Gastroesophageal sphincter (tissue), 4 donors: ENCODE results near the gene ZNF644. TPM values are rescaled to one million over a fixed set of nuclear protein-coding genes. Genes with fewer than 3 reads are reported as not detected.

Experiments used
- ATAC-seq: fragments of 150-250 bp; one replicate; pipeline ENCODE4 v1.9.1; 2016; ENCODE audit warnings: mild to moderate bottlenecking, moderate library complexity
- H3K27ac ChIP-seq, 4 donors: fragments of 200-600 bp; sonication (generic) in 3 of 4; 1 replicate in 3 of 4; 2 replicates in 1 of 4; pipeline ENCODE4 v1.5.1; 2016 to 2019
- H3K27me3 ChIP-seq: fragments of 200-600 bp; sonication (generic); one replicate; pipeline ENCODE4 v1.5.1; 2019
- H3K36me3 ChIP-seq, 2 donors: fragments of 200-600 bp; sonication (generic); one replicate each; pipeline ENCODE4 v1.5.1; 2019; ENCODE audit warnings: control low read depth in 1 of 2
- H3K4me1 ChIP-seq, 3 donors: fragments of 200-600 bp; sonication (generic); 1 replicate in 2 of 3; 2 replicates in 1 of 3; pipeline ENCODE4 v1.5.1; 2016 to 2019; ENCODE audit warnings: control low read depth in 2 of 3
- H3K4me3 ChIP-seq, 2 donors: fragments of 200-600 bp; sonication (generic); one replicate each; pipeline ENCODE4 v1.5.1; 2019; ENCODE audit warnings: mild to moderate bottlenecking in 1 of 2, moderate library complexity in 1 of 2
- H3K9me3 ChIP-seq, 3 donors: fragments of 200-600 bp; sonication (generic); one replicate each; pipeline ENCODE4 v1.5.1; 2017 to 2019; ENCODE audit warnings: control low read depth in 2 of 3
- EP300 ChIP-seq: sonication (generic); formaldehyde crosslinking; IDR thresholded peaks from one replicate; pipeline ENCODE4 v1.6.1; 2017; ENCODE audit warnings: antibody characterized with exemption, mild to moderate bottlenecking
- POLR2A ChIP-seq, 2 donors: fragments of 450-650 bp; IDR thresholded peaks; one replicate each; pipeline ENCODE4 v1.6.1; 2017; ENCODE audit warnings: antibody characterized with exemption in 2 of 2, mild to moderate bottlenecking in 2 of 2, moderate library complexity in 1 of 2
- POLR2AphosphoS5 ChIP-seq: sonication (generic); formaldehyde crosslinking; IDR thresholded peaks from one replicate; pipeline ENCODE4 v1.6.1; 2017; ENCODE audit warnings: antibody characterized with exemption
- WGBS, 2 donors: methylation state at CpG; one replicate each; pipeline ENCODE4 v1.1.5; 2018; ENCODE audit warnings: low coverage in 1 of 2; 5-methylcytosine and 5-hydroxymethylcytosine counted together
- total RNA-seq, 4 donors: library from RNA; depleted of rRNA; stranded (reverse); fragments of >200 nt; gene quantifications; one replicate each; pipeline ENCODE4 v1.1.0, GENCODE V29; 2016
- TF ChIP-seq, protein P1 (sequence below), 4 experiments: fragments of 200-600 bp in 2 of 4; fragments of 450-650 bp in 2 of 4; sonication (generic) in 1 of 4; IDR thresholded peaks; one replicate each; pipeline ENCODE4 v1.5.1; 2017 to 2019; ENCODE audit warnings: antibody characterized with exemption in 4 of 4, mild to moderate bottlenecking in 2 of 4, moderate library complexity in 2 of 4

The ZNF644 gene
- total RNA-seq, 4 donors from 2014 or later = 40.2 to 83.3 (median 53.8) TPM

DNA sequence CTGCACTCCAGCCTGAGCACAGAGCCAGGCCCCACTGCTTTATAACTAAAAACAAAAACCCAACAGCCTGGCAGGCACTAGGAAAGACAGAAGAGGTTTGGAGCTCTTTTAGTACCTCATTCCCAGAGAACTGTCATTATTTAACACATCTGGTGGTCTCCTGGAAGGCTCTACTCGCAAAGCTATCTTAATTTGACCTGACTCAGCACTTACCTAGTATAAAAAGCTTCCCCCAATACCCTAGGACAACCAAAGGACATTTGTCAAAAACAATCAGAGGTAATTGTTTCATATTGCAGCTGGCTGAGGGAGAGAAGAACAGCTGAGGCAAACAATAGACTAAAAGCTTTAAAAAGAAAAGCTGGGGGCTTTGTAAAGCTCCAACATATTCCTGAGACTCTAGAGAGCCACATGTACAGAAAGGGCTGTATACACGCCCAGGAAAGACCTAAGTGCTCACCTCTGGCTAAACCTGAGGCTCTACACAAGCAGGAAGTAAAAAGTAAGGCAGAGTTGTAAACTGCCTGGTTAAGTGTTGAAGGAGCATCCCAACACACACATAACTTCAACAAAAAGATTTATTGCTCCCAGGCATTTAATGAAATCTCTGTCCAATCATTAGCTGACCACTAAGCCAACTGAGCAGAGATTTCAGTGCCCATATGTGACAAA lies 25.0 kb downstream of the ZNF644 start:
- H3K9me3 ChIP-seq = peaks cover 0 to 12% (median 0%) of the 10 kb centered on the region in 3 donors
- peaks cover 0 to 23% (median 0%) of the 10 kb centered on the region in 3 donors for H3K4me1 ChIP-seq
- TF ChIP-seq, protein P1, sequence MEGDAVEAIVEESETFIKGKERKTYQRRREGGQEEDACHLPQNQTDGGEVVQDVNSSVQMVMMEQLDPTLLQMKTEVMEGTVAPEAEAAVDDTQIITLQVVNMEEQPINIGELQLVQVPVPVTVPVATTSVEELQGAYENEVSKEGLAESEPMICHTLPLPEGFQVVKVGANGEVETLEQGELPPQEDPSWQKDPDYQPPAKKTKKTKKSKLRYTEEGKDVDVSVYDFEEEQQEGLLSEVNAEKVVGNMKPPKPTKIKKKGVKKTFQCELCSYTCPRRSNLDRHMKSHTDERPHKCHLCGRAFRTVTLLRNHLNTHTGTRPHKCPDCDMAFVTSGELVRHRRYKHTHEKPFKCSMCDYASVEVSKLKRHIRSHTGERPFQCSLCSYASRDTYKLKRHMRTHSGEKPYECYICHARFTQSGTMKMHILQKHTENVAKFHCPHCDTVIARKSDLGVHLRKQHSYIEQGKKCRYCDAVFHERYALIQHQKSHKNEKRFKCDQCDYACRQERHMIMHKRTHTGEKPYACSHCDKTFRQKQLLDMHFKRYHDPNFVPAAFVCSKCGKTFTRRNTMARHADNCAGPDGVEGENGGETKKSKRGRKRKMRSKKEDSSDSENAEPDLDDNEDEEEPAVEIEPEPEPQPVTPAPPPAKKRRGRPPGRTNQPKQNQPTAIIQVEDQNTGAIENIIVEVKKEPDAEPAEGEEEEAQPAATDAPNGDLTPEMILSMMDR (IDR thresholded peaks at IDR 0.05) = no peak
- TF ChIP-seq POLR2AphosphoS5 (no peak), EP300 (no peak), POLR2A (IDR thresholded peaks at IDR 0.05) (no peak)
- no peak overlapping the region for H3K4me3 ChIP-seq
- peaks cover 0 to 9% of the 10 kb centered on the region in 2 donors for H3K36me3 ChIP-seq
- no peak overlapping the region for H3K27ac ChIP-seq
- ATAC-seq = no peak
- H3K27me3 ChIP-seq = no peaks in the 10 kb centered on the region
- 78 to 83% methylated on average over 1 to 2 of the region's 2 CpGs for WGBS, 2 donors

DNA sequence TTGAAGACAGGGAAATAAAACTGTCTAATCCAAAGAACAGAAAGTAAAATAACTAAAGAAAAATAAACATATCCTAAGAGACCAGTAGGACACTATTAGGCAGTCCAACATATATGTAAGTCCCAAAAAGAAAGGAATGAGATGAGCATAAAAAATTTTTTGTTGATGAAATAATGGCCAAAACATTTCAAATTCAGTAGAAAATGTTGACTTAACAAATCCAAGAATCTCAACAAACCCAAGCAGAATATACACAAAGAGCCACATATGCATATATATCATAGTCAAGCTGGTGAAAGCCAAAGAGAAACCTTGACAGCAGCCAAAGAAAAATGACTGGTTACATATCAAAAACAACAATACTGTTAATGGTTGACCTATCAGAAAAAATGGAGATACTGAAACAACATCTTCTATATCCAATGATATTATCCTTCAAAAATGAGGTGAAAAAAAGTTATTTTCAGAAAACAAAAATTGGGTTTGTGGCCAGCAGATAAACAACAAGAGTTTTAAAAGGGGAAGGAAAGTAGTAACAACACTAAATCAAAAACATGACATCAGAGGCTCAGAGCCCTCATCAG lies 26.4 kb downstream of the ZNF644 start:
- H3K27me3 ChIP-seq = no peaks in the 10 kb centered on the region
- H3K9me3 ChIP-seq = peaks cover 0 to 12% (median 0%) of the 10 kb centered on the region in 3 donors
- peaks cover 0 to 9% of the 10 kb centered on the region in 2 donors for H3K36me3 ChIP-seq
- peaks cover 0 to 23% (median 0%) of the 10 kb centered on the region in 3 donors for H3K4me1 ChIP-seq
- no peak overlapping the region for H3K4me3 ChIP-seq
- TF ChIP-seq POLR2A (IDR thresholded peaks at IDR 0.05) = no peak
- TF ChIP-seq, protein P1 (IDR thresholded peaks at IDR 0.05) = no peak
- TF ChIP-seq EP300 = no peak
- H3K27ac ChIP-seq = no peak overlapping the region
- no peak for ATAC-seq

DNA sequence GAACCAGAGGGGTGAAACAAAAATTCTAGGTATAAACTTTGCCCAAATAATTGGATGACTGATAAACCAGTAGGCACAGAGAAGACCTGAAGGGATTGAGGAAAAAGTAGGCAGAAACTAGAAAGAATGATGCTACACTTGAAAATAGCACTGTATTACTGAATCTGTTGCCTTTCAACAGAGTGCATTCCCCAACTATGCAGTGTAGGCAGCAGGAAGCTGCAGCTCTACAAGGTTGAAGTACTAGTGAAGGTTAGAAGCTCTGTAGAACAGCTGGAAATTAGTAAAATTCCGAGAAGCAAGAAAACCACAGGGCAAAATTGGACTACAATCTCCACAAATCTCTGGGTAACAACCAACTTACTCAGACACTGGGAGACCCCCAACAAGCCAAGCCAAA lies 27.4 kb downstream of the ZNF644 start:
- TF ChIP-seq EP300 = no peak
- TF ChIP-seq POLR2AphosphoS5 = no peak
- TF ChIP-seq POLR2A (IDR thresholded peaks at IDR 0.05) = no peak
- TF ChIP-seq, protein P1 (IDR thresholded peaks at IDR 0.05) = no peak
- ATAC-seq = no peak
- Histone ChIP-seq H3K4me1 (peaks cover 0 to 23% (median 0%) of the 10 kb centered on the region in 3 donors), H3K4me3 (no peak overlapping the region), H3K36me3 (peaks cover 0 to 9% of the 10 kb centered on the region in 2 donors), H3K27ac (no peak overlapping the region), H3K27me3 (no peaks in the 10 kb centered on the region), H3K9me3 (peaks cover 0 to 12% (median 0%) of the 10 kb centered on the region in 3 donors)
- WGBS, 2 donors = 100% methylated on average over 1 of the region's 1 CpG; no CpG with 5 or more reads in 1 of the 2 donors

DNA sequence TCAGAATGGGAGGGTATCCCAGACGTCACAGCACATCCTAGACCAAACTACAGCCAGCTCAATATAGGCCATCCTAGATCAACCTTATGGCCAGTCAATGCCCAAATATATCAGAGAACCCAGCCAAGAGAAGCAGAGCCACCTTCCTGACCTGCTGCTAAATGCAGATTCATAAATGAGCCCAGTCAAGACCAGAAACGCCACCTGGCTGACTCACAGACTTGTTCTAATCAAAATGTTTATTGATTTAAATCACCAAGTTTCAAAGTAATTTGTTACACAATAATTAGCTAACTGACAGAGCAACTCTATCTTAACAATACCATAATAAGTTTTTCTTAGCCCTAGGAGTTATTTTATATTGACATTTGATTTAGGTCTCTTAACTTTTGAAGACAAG lies 28.6 kb downstream of the ZNF644 start:
- Histone ChIP-seq H3K36me3 (peaks cover 0 to 13% of the 10 kb centered on the region in 2 donors), H3K27me3 (no peaks in the 10 kb centered on the region), H3K9me3 (peaks cover 0 to 12% (median 0%) of the 10 kb centered on the region in 3 donors), H3K27ac (no peak overlapping the region), H3K4me1 (peaks cover 0 to 23% (median 0%) of the 10 kb centered on the region in 3 donors), H3K4me3 (no peak overlapping the region)
- 48 to 61% methylated on average over 2 of the region's 2 CpGs for WGBS, 2 donors
- no peak for ATAC-seq
- TF ChIP-seq, protein P1 (IDR thresholded peaks at IDR 0.05) = no peak
- TF ChIP-seq POLR2AphosphoS5 = no peak
- TF ChIP-seq EP300 = no peak
- TF ChIP-seq POLR2A (IDR thresholded peaks at IDR 0.05) = no peak

DNA sequence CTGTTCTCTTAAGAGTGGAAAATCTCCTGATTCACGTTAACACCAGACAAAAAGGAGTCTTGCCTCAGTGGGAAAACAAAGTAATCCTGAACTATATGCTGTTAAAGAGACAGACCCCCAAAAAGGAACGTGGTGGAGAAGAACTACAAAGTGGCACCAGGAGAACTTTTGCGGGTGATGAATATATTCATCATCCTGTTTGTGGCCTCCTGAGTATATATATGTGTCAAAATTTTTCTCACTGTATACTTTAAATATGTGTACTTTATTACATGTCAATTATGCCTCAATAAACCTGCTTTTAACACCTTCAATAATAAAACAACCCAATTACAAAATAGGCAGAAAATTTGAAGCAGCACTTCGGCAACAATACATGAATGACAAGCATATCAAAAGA lies 31.1 kb downstream of the ZNF644 start:
- Histone ChIP-seq H3K27me3 (no peaks in the 10 kb centered on the region), H3K4me1 (peaks cover 0 to 17% (median 0%) of the 10 kb centered on the region in 3 donors), H3K36me3 (peaks cover 0 to 4% of the 10 kb centered on the region in 2 donors), H3K9me3 (peaks cover 0 to 5% (median 0%) of the 10 kb centered on the region in 3 donors), H3K27ac (no peak overlapping the region), H3K4me3 (no peak overlapping the region)
- TF ChIP-seq EP300 = no peak
- TF ChIP-seq POLR2AphosphoS5 = no peak
- TF ChIP-seq, protein P1 (IDR thresholded peaks at IDR 0.05) = no peak
- TF ChIP-seq POLR2A (IDR thresholded peaks at IDR 0.05) = no peak
- WGBS, 2 donors = 75 to 92% methylated on average over 4 of the region's 4 CpGs
- ATAC-seq = no peak
